ENCODE results near the gene AMFR. TPM values are rescaled to one million over a fixed set of nuclear protein-coding genes. Genes with fewer than 3 reads are reported as not detected.

The AMFR gene
- total RNA-seq, 2 experiments from 2014 or later, result 48.8 to 51.0 TPM

DNA sequence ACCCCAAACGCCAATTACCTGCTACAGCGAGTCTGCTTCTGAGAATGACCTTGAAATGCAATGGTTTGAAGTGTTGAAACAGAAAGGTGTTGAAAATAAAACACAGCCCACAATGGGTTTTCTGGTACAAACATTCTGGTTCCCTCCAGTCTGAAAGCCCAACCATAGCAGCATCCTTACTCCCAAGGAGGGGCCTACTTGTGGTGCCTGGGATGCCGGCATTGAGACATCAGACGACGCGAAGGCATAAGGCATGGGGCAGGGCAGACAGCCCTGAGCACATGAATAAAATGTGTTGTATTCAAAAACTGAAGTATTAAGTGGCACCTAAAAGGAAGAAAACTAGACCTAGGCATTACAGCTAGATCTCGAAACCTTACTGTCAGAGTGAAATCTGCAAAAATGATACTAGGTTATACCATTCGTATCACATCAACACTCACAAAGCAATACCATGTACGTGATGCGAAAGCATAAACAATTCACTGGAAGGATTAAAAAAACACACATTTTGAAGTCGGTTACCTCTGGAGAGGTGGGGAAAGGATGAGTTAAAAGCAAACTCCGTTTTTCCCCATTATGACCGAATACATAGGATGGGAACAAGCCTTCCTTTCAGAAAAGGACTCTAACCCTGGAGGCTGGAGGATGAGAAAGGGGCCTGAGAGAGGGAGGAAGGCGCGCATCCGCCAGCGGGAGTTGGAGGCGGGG, 25.1 kb upstream of the AMFR start:
- H3K4me1 Mint-ChIP-seq, result peaks cover 55% of the 10 kb centered on the region
- POLR2A ChIA-PET, result interaction anchor here (0.9 to 1.4 kb wide), 10 partner anchors 10 to 482 kb away, joined by 3 to 9 read pairs (median 5); partner anchors contain the start of gene HERPUD1
- H3K9me3 Mint-ChIP-seq, result no peaks in the 10 kb centered on the region
- CTCF ChIA-PET, result interaction anchor here (0.7 to 1.0 kb wide), 4 partner anchors 15 to 252 kb away, joined by 3 to 4 read pairs (median 4); no protein-coding TSS in a partner anchor
- H3K27ac Mint-ChIP-seq, result peak overlapping the region; percentile 83
- no peaks in the 10 kb centered on the region for H3K27me3 Mint-ChIP-seq
- H3K4me3 Mint-ChIP-seq, result peak overlapping the region; percentile 94
- H3K36me3 Mint-ChIP-seq (ENCODE audit: low read depth), result peaks cover 49% of the 10 kb centered on the region
- peak; percentile 23 for DNase-seq

DNA sequence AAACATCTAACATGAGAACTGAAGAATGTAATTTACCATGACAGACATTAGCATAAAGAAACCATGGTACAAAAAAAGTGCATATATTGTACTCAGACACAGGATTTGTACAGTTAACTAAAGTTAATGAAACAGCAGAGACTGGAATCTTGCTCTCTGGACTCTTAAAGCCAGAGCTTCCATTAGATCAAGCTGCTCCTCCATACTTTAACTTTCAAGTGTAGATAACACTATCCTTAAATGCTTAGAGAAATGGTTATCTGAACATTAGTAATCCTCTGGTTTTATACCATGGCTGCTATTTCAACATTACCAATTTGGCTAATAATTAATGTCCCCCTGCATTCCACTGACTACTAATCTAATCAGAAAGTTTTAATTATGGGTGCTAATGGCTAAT, 22.7 kb upstream of the AMFR start:
- POLR2A ChIA-PET, result interaction anchor here (0.7 to 1.5 kb wide), 5 partner anchors 10 to 24 kb away, joined by 3 to 8 read pairs (median 3); no protein-coding TSS in a partner anchor
- Mint-ChIP-seq H3K27me3 (no peaks in the 10 kb centered on the region), H3K4me1 (peaks cover 50% of the 10 kb centered on the region), H3K36me3 (ENCODE audit: low read depth) (peaks cover 44% of the 10 kb centered on the region), H3K4me3 (peak overlapping the region; percentile 27), H3K27ac (peak overlapping the region; percentile 67), H3K9me3 (no peaks in the 10 kb centered on the region)
- no peak for DNase-seq
- CTCF ChIA-PET, result interaction anchor here (1.5 kb wide), 1 partner anchor 129 kb away, joined by 3 read pairs; no protein-coding TSS in a partner anchor

DNA sequence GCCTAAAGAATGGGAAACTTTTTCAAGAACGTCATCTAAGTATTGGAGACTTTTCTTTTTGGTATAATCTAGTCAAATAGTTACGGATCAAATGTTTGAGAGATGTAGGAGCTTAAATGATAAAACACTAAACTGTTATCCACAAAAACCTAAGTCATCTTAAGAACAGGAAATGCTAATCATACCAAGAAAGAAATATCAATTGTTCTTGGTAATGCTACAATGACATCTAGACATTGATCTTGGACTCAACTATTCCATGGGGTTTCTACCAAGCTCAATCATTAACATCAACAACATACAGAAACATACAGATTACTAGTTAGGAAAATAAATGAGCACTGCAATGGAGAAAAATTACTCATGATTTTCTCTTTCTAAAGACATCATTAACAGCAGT, 21.9 kb upstream of the AMFR start:
- ChIA-PET POLR2A (interaction anchor here (0.7 to 1.5 kb wide), 6 partner anchors 9 to 23 kb away, joined by 3 to 8 read pairs (median 4); no protein-coding TSS in a partner anchor), CTCF (interaction anchor here (1.5 kb wide), 1 partner anchor 130 kb away, joined by 3 read pairs; no protein-coding TSS in a partner anchor)
- H3K36me3 Mint-ChIP-seq (ENCODE audit: low read depth), result peaks cover 49% of the 10 kb centered on the region
- no peak for DNase-seq
- H3K27ac Mint-ChIP-seq, result peak overlapping the region; percentile 67
- peaks cover 45% of the 10 kb centered on the region for H3K4me1 Mint-ChIP-seq
- peak overlapping the region; percentile 27 for H3K4me3 Mint-ChIP-seq
- no peaks in the 10 kb centered on the region for H3K27me3 Mint-ChIP-seq
- H3K9me3 Mint-ChIP-seq, result no peaks in the 10 kb centered on the region

DNA sequence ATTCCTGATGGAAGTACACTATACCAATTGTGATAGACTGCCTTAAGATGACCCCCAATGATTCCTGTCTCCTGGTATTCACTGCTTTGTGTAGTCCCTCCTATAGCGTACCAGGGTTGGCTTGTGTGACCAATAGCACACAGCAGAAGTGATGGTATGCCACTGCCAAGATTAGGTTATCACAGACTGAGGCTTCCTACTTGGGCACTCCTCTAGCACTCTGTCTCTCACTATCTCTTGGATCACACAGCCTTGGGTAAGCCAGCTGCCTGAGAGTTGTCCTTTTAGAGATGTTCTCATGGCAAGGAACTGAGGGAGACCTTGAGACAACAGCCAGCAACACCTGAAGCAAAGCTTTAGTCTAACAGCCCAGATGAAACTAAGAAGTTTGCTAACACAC, 12.7 kb upstream of the AMFR start:
- POLR2A ChIA-PET, result interaction anchor here (1.3 to 2.7 kb wide), 3 partner anchors 10 to 13 kb away, joined by 3 to 9 read pairs (median 5); partner anchors contain the start of genes AMFR, NUDT21 and OGFOD1
- Mint-ChIP-seq H3K4me1 (peaks cover 2% of the 10 kb centered on the region), H3K4me3 (no peak overlapping the region), H3K9me3 (no peaks in the 10 kb centered on the region), H3K36me3 (ENCODE audit: low read depth) (peaks cover 66% of the 10 kb centered on the region), H3K27me3 (no peaks in the 10 kb centered on the region), H3K27ac (peak overlapping the region; percentile 8)
- DNase-seq, result no peak
- CTCF ChIA-PET, result no interaction called here

DNA sequence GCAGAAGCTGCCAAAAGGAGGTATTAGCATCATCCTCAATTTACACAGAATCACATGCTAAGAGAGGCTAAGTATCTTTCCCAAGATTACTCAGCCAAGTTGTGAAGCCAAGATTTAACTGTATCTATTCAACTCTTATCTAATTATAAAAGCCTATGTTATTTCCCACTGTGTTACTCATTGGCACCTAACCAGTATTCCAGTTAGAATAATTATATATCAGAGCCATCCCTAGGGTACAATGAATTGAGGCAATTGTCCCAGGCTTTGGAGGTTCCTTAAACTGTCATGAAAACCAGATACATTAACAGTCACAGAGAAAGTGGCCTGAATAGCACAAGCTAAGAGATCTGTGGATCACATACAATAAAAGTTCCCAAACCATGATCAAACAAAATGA, 10.9 kb upstream of the AMFR start:
- no peak overlapping the region for H3K27ac Mint-ChIP-seq
- CTCF ChIA-PET, result interaction anchor here (1.5 kb wide), 1 partner anchor 15 kb away, joined by 4 read pairs; the partner anchor contains the start of genes NUDT21 and OGFOD1
- no peaks in the 10 kb centered on the region for H3K4me1 Mint-ChIP-seq
- no peaks in the 10 kb centered on the region for H3K27me3 Mint-ChIP-seq
- POLR2A ChIA-PET, result interaction anchor here (2.7 kb wide), 1 partner anchor 15 kb away, joined by 9 read pairs; the partner anchor contains the start of genes NUDT21 and OGFOD1
- no peaks in the 10 kb centered on the region for H3K9me3 Mint-ChIP-seq
- DNase-seq, result no peak
- no peak overlapping the region for H3K4me3 Mint-ChIP-seq
- H3K36me3 Mint-ChIP-seq (ENCODE audit: low read depth), result peaks cover 65% of the 10 kb centered on the region

DNA sequence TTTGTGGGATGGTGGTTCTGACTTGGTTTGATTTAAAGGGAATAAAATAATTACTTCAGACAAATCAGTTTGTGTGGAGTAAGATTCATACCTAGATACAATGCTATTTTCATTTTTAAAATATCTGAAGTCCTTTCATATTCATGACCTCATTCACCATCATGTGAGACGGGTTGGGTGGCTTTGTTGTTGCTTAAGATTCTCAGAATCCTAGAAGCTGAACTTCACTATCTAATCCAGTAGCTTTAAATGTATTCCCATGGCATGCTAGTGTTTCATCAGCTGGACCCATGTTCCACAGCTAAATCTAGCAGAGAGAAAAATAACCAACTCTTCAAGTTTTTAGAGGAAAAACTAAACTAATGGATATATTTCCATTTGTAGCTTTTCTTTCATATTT, 2.7 kb upstream of the AMFR start:
- peaks cover 22% of the 10 kb centered on the region for H3K4me1 Mint-ChIP-seq
- H3K9me3 Mint-ChIP-seq, result no peaks in the 10 kb centered on the region
- DNase-seq, result no peak
- no peaks in the 10 kb centered on the region for H3K27me3 Mint-ChIP-seq
- no peak overlapping the region for H3K27ac Mint-ChIP-seq
- peaks cover 37% of the 10 kb centered on the region for H3K36me3 Mint-ChIP-seq (ENCODE audit: low read depth)
- ChIA-PET CTCF (interaction anchor here (2.2 kb wide), 1 partner anchor 23 kb away, joined by 6 read pairs; the partner anchor contains the start of genes NUDT21 and OGFOD1), POLR2A (interaction anchor here (1.3 kb wide), 1 partner anchor 24 kb away, joined by 3 read pairs; no protein-coding TSS in a partner anchor)
- no peak overlapping the region for H3K4me3 Mint-ChIP-seq

DNA sequence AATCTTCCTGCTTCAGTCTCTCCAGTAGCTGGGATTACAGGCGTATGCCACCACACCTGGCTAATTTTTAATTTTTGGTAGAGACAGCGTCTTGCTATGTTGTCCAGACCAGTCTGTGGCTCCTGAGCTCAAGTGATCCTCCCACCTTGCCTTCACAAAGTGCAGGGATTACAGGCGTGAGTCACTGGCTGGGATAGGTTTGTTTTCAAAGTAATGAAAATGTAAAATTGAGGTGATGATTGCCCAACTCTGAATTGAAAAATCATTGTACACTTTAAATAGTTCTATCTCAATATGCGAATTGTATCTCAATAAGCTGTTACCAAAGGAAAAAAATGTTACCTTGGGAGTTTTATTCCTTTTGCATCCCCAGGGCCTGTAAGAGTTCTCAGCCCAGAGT, 1.2 kb upstream of the AMFR start:
- H3K4me1 Mint-ChIP-seq, result peaks cover 35% of the 10 kb centered on the region
- no peak for DNase-seq

DNA sequence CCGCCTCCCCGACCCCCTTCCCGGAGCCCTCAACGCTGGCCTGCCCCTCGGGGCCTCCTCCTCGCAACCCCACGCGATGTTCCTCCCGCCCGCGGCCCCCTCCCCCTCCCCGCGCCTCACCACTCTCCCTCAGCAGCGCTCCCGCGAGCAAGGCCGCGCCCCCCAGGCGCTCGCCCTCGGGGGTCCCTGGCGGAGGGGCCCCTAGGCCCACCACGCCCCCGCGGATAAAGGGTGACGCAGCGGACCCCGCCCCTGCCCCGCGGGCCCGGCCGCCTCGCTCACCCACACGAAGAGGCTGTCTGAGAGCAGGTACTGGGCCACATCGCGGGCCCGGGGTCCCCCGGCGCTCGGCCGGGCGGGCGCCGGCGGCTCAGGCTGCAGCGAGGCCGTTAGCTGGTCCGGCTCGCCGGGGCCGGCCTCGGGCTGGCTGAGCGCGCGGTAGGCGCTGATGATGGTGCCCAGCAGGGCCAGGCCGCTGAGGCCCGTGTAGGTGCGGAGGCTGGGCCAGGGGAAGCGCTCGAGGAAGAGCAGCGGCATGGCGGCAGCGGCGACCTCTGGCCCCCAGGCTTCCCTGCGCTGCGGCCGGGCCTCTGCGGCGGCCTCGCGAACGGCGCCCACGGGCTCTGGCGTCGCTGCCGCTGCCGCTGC, 430 bp downstream of the AMFR start:
- POLR2A ChIA-PET, result interaction anchor here (0.6 to 2.2 kb wide), 5 partner anchors 11 to 762 kb away, joined by 3 to 8 read pairs (median 3); partner anchors contain the start of genes NUDT21, OGFOD1 and RSPRY1
- Mint-ChIP-seq H3K4me1 (peaks cover 42% of the 10 kb centered on the region), H3K27ac (no peak overlapping the region), H3K9me3 (no peaks in the 10 kb centered on the region), H3K36me3 (ENCODE audit: low read depth) (peaks cover 13% of the 10 kb centered on the region), H3K4me3 (peak overlapping the region; percentile 91), H3K27me3 (no peaks in the 10 kb centered on the region)
- CTCF ChIA-PET, result no interaction called here
- peak; percentile 31 for DNase-seq

More for the DNA sequence above, 1.2 kb upstream of the AMFR start:
- peak overlapping the region; percentile 67 for H3K4me3 Mint-ChIP-seq
- H3K36me3 Mint-ChIP-seq (ENCODE audit: low read depth), result peaks cover 24% of the 10 kb centered on the region
- no peaks in the 10 kb centered on the region for H3K9me3 Mint-ChIP-seq
- CTCF ChIA-PET, result interaction anchor here (0.6 kb wide), 1 partner anchor 44 kb away, joined by 4 read pairs; no protein-coding TSS in a partner anchor
- POLR2A ChIA-PET, result interaction anchor here (1.0 to 2.2 kb wide), 4 partner anchors 12 to 24 kb away, joined by 3 to 5 read pairs (median 4); partner anchors contain the start of genes NUDT21 and OGFOD1
- H3K27ac Mint-ChIP-seq, result no peak overlapping the region
- H3K27me3 Mint-ChIP-seq, result no peaks in the 10 kb centered on the region

DNA sequence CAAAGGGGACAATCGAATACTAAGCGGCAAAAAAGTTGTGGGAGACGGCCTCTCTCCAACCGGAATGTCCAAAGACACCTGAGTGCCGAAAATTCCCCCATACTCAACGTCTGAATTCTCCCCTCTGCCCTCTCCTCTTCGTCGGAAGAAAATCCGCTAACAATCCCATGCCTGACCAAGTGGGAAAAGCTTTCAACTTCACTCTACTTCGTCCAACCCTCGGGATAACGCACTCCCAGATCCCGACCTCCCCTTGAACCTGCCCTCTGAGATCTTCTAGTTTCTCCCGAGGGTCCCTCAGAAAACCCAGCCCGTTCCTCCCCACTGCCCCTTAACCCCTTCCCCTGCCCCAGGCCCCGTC, 961 bp downstream of the AMFR start:
- H3K4me3 Mint-ChIP-seq, result peak overlapping the region; percentile 91
- peak overlapping the region; percentile 55 for H3K27ac Mint-ChIP-seq
- H3K9me3 Mint-ChIP-seq, result no peaks in the 10 kb centered on the region
- POLR2A ChIA-PET, result interaction anchor here (0.6 to 1.4 kb wide), 4 partner anchors 10 to 762 kb away, joined by 3 to 8 read pairs (median 3); partner anchors contain the start of genes NUDT21, OGFOD1 and RSPRY1
- no peaks in the 10 kb centered on the region for H3K27me3 Mint-ChIP-seq
- DNase-seq, result no peak
- CTCF ChIA-PET, result no interaction called here
- peaks cover 9% of the 10 kb centered on the region for H3K36me3 Mint-ChIP-seq (ENCODE audit: low read depth)
- H3K4me1 Mint-ChIP-seq, result peaks cover 42% of the 10 kb centered on the region

DNA sequence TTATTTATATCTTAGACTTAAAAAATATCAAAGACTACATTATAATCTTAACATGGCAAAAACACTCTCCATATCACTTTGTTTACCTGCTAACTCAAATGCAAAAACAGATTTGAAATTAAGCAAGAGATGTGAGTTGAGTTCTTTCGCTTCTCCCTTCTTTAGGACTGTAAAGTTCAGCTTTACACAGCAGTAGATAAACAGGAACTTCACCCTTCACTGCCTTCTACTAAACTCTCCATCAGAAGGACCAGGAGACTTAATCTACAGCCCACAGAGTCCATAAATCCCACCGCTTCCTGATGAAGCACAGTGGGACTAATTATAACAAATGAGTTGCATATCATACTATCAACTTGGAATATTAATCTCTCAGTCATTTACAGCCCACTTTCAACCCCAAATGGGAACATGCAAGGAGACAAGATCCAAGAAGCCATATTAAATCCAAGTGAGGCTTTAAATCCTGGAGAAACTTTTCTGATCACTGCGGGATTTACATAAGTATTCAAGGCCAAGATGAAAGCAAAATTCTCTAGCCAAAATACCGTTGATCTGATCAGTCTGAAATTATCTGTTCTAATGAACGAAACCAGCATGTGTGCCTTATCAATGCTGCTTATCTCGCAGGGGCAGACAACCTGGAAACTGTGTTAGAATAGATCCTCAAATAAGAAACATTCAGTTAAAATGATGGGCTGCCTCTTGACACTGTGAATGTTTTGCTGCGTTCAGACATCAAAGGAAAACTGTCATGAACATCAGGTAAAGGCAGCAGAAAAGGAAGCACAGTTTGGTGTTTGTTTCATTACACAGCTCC, 1.6 kb downstream of the AMFR start:
- H3K4me1 Mint-ChIP-seq, result peaks cover 42% of the 10 kb centered on the region
- peak overlapping the region; percentile 55 for H3K27ac Mint-ChIP-seq
- CTCF ChIA-PET, result no interaction called here
- peak overlapping the region; percentile 91 for H3K4me3 Mint-ChIP-seq
- POLR2A ChIA-PET, result interaction anchor here (1.0 to 1.4 kb wide), 2 partner anchors 23 to 763 kb away, joined by 3 to 8 read pairs; partner anchors contain the start of gene RSPRY1
- no peaks in the 10 kb centered on the region for H3K27me3 Mint-ChIP-seq
- peaks cover 6% of the 10 kb centered on the region for H3K36me3 Mint-ChIP-seq (ENCODE audit: low read depth)
- H3K9me3 Mint-ChIP-seq, result no peaks in the 10 kb centered on the region
- DNase-seq, result no peak

DNA sequence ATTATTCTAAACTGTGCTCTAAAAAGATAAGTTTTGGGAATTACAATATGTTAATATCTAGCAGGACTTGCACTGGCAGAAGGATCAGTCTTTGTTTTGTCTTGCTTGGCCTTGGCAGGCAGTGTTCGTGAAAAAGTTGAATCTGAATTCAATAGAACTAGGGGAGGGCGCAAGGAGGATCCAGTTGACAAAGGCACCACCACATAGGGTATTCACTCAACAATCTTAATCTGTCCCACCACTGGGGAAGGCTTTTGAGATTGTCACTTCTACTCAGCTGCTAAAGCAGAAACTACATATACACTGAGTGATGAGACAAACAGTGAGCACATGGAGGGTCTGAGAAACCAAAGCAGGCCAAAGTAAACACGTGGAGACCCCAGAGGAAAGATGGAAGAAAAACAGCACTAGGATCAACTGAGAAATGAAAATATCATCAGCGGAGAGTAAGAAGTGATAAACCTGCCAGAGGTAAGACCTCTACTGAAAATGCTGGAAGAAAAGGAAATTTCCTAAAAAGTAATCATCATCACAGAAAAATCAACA, 2.4 kb downstream of the AMFR start:
- DNase-seq, result no peak
- POLR2A ChIA-PET, result interaction anchor here (0.6 kb wide), 1 partner anchor 256 kb away, joined by 3 read pairs; no protein-coding TSS in a partner anchor
- Mint-ChIP-seq H3K27me3 (no peaks in the 10 kb centered on the region), H3K4me3 (peak overlapping the region; percentile 26), H3K4me1 (peaks cover 38% of the 10 kb centered on the region), H3K36me3 (ENCODE audit: low read depth) (peaks cover 4% of the 10 kb centered on the region), H3K27ac (no peak overlapping the region), H3K9me3 (no peaks in the 10 kb centered on the region)
- CTCF ChIA-PET, result no interaction called here
